IPS-20b (cell line): ENCODE measurements around the gene WDR7.

Source experiments
- H3K27ac ChIP-seq: one replicate; pipeline ENCODE4 v1.5.1; 2013; ENCODE audit warnings: low read length
- H3K27me3 ChIP-seq: 2 replicates; pipeline ENCODE4 v1.6.1; 2013; ENCODE audit warnings: mild to moderate bottlenecking, low read length, inconsistent platforms; ENCODE audit not compliant: insufficient read depth
- H3K36me3 ChIP-seq: 2 replicates; pipeline ENCODE4 v1.6.1; 2013; ENCODE audit warnings: low read depth, mild to moderate bottlenecking, inconsistent platforms, low read length, moderate library complexity; ENCODE audit not compliant: insufficient read depth
- H3K4me1 ChIP-seq: 2 replicates; pipeline ENCODE4 v1.6.1; 2013; ENCODE audit warnings: mild to moderate bottlenecking, control low read depth, inconsistent platforms, low read length, moderate library complexity; ENCODE audit not compliant: insufficient read depth
- H3K4me3 ChIP-seq: 2 replicates; pipeline ENCODE4 v1.5.1; 2013; ENCODE audit warnings: mild to moderate bottlenecking, low read length, inconsistent platforms
- H3K9ac ChIP-seq: 2 replicates; pipeline ENCODE4 v1.6.1; 2013; ENCODE audit warnings: low read depth, mild to moderate bottlenecking, inconsistent platforms, low read length, moderate library complexity
- H3K9me3 ChIP-seq: 2 replicates; pipeline ENCODE4 v1.6.1; 2013; ENCODE audit warnings: mild to moderate bottlenecking, low read depth, low read length, inconsistent platforms; ENCODE audit not compliant: insufficient read depth

WDR7 gene

DNA sequence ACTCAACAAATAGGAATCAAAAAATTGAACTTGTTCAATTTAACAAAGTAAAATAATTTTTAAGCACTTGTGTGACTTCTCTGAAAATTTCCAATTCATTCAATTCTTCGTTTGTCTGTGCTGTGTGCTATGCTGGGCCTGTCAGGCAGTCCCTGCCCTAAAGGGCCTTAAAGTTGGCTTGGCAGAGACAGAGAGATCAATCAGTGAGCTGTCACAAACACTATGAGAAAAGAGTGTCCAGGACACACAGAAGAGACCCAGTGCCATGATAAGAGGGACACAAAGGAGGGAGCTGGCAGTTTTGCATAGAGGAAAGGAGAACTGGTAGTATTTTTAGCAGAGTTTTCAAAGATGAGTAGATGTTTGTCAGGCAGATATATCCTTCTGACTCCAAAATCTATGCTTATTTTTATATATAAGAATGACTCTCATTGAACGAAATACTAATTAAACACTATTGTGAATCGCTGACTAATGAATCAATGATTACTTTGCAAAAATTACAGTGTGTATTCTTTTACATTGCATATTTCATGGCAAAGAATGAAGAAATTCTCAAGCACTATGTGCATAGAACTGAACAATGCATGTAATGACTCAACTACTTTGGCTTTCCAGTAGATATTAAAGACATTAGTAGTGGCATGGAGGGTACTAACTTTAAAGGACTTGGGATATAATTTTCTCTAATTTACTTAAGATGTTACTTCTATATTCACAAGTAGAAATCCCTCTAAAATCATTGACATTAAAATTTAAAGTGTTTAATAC is 302.5 kb downstream of the WDR7 start:
- no peaks in the 10 kb centered on the region for H3K27me3 ChIP-seq
- no peak overlapping the region for H3K9ac ChIP-seq
- H3K4me3 ChIP-seq: no peak overlapping the region
- no peak overlapping the region for H3K27ac ChIP-seq
- no peaks in the 10 kb centered on the region for H3K9me3 ChIP-seq
- no peaks in the 10 kb centered on the region for H3K36me3 ChIP-seq
- peaks cover 1% of the 10 kb centered on the region; the same call in 1 of the 2 replicates for H3K4me1 ChIP-seq

- Histone ChIP-seq H3K36me3 (no peaks in the 10 kb centered on the region), H3K4me1 (peaks cover 2% of the 10 kb centered on the region; the same call in 1 of the 2 replicates), H3K4me3 (no peak overlapping the region), H3K9me3 (no peaks in the 10 kb centered on the region), H3K27me3 (no peaks in the 10 kb centered on the region), H3K9ac (no peak overlapping the region), H3K27ac (no peak overlapping the region)
Observed at GRCh38 chr18:56955490-56955889, 304.3 kb downstream of the WDR7 start.

GRCh38 chr18:56959120-56959519 is 308.0 kb downstream of the WDR7 start:
- Histone ChIP-seq H3K9ac (no peak overlapping the region), H3K4me3 (no peak overlapping the region), H3K27me3 (no peaks in the 10 kb centered on the region), H3K36me3 (no peaks in the 10 kb centered on the region), H3K9me3 (no peaks in the 10 kb centered on the region), H3K4me1 (peaks cover 2% of the 10 kb centered on the region; the same call in 1 of the 2 replicates), H3K27ac (no peak overlapping the region)

- Histone ChIP-seq H3K9me3 (no peaks in the 10 kb centered on the region), H3K4me3 (no peak overlapping the region), H3K27me3 (no peaks in the 10 kb centered on the region), H3K9ac (no peak overlapping the region), H3K4me1 (peaks cover 2% of the 10 kb centered on the region; the same call in 1 of the 2 replicates), H3K27ac (no peak overlapping the region), H3K36me3 (no peaks in the 10 kb centered on the region)
Observed at GRCh38 chr18:56962322-56962721, 311.2 kb downstream of the WDR7 start.

GRCh38 chr18:56967035-56967434 is 315.9 kb downstream of the WDR7 start:
- Histone ChIP-seq H3K27ac (no peak overlapping the region), H3K4me3 (no peak overlapping the region), H3K9me3 (no peaks in the 10 kb centered on the region), H3K36me3 (no peaks in the 10 kb centered on the region), H3K27me3 (no peaks in the 10 kb centered on the region), H3K9ac (no peak overlapping the region), H3K4me1 (no peaks in the 10 kb centered on the region)

- no peak overlapping the region for H3K4me3 ChIP-seq
- no peaks in the 10 kb centered on the region for H3K36me3 ChIP-seq
- no peaks in the 10 kb centered on the region for H3K9me3 ChIP-seq
- no peak overlapping the region for H3K27ac ChIP-seq
- H3K27me3 ChIP-seq: no peaks in the 10 kb centered on the region
- H3K9ac ChIP-seq: no peak overlapping the region
- peaks cover 4% of the 10 kb centered on the region; the same call in 1 of the 2 replicates for H3K4me1 ChIP-seq
Observed at GRCh38 chr18:56973487-56973886, 322.3 kb downstream of the WDR7 start.

- no peaks in the 10 kb centered on the region for H3K27me3 ChIP-seq
- H3K9ac ChIP-seq: no peak overlapping the region
- H3K27ac ChIP-seq: no peak overlapping the region
- H3K36me3 ChIP-seq: no peaks in the 10 kb centered on the region
- no peaks in the 10 kb centered on the region for H3K9me3 ChIP-seq
- H3K4me1 ChIP-seq: peaks cover 4% of the 10 kb centered on the region; the same call in 1 of the 2 replicates
- no peak overlapping the region for H3K4me3 ChIP-seq
Observed at GRCh38 chr18:56974141-56974540, 323.0 kb downstream of the WDR7 start.

- H3K9me3 ChIP-seq: no peaks in the 10 kb centered on the region
- no peak overlapping the region for H3K27ac ChIP-seq
- H3K4me1 ChIP-seq: peaks cover 4% of the 10 kb centered on the region; the same call in 1 of the 2 replicates
- H3K27me3 ChIP-seq: no peaks in the 10 kb centered on the region
- no peaks in the 10 kb centered on the region for H3K36me3 ChIP-seq
- no peak overlapping the region for H3K4me3 ChIP-seq
- H3K9ac ChIP-seq: no peak overlapping the region
Observed at GRCh38 chr18:56975276-56975675, 324.1 kb downstream of the WDR7 start.

- H3K27ac ChIP-seq: no peak overlapping the region
- no peaks in the 10 kb centered on the region for H3K9me3 ChIP-seq
- no peaks in the 10 kb centered on the region for H3K27me3 ChIP-seq
- no peaks in the 10 kb centered on the region for H3K36me3 ChIP-seq
- H3K4me3 ChIP-seq: no peak overlapping the region
- no peak overlapping the region for H3K9ac ChIP-seq
- H3K4me1 ChIP-seq: peaks cover 6% of the 10 kb centered on the region; the same call in 1 of the 2 replicates
Observed at GRCh38 chr18:56977309-56977708, 326.1 kb downstream of the WDR7 start.

- H3K27ac ChIP-seq: no peak overlapping the region
- H3K4me1 ChIP-seq: peaks cover 6% of the 10 kb centered on the region; the same call in 1 of the 2 replicates
- H3K4me3 ChIP-seq: no peak overlapping the region
- H3K27me3 ChIP-seq: no peaks in the 10 kb centered on the region
- H3K9me3 ChIP-seq: no peaks in the 10 kb centered on the region
- no peaks in the 10 kb centered on the region for H3K36me3 ChIP-seq
- H3K9ac ChIP-seq: no peak overlapping the region
Observed at GRCh38 chr18:56977771-56978170, 326.6 kb downstream of the WDR7 start.

GRCh38 chr18:56980151-56980550 is 329.0 kb downstream of the WDR7 start:
- H3K9ac ChIP-seq: no peak overlapping the region
- no peaks in the 10 kb centered on the region for H3K36me3 ChIP-seq
- no peak overlapping the region for H3K4me3 ChIP-seq
- no peaks in the 10 kb centered on the region for H3K27me3 ChIP-seq
- peaks cover 6% of the 10 kb centered on the region; the same call in 1 of the 2 replicates for H3K4me1 ChIP-seq
- no peak overlapping the region for H3K27ac ChIP-seq
- H3K9me3 ChIP-seq: no peaks in the 10 kb centered on the region

GRCh38 chr18:56982766-56983165 is 331.6 kb downstream of the WDR7 start:
- Histone ChIP-seq H3K36me3 (no peaks in the 10 kb centered on the region), H3K4me1 (peaks cover 13% of the 10 kb centered on the region; the same call in 1 of the 2 replicates), H3K27me3 (no peaks in the 10 kb centered on the region), H3K4me3 (no peak overlapping the region), H3K27ac (no peak overlapping the region), H3K9me3 (no peaks in the 10 kb centered on the region), H3K9ac (no peak overlapping the region)
